Adrenal gland (tissue), 12 donors: ENCODE measurements around the gene FARS2. TPM values are rescaled to one million over a fixed set of nuclear protein-coding genes. Genes with fewer than 3 reads are reported as not detected.

Source experiments
- DNase-seq, 7 donors: peaks; one replicate each; pipeline ENCODE4 v3.0.0-alpha.2; 2019 to 2020
- H3K27ac ChIP-seq, 5 donors: fragments of 200-600 bp; sonication (generic) in 4 of 5; 1 replicate in 3 of 5; 2 replicates in 2 of 5; pipeline versions ENCODE4 v1.5.1 to v1.8.0; 2016 to 2020; ENCODE audit warnings: mild to moderate bottlenecking in 1 of 5
- H3K27me3 ChIP-seq: fragments of 200-600 bp; 2 replicates; pipeline ENCODE4 v1.8.0; 2021
- H3K36me3 ChIP-seq, 2 donors: fragments of 200-600 bp; replicated peaks in 1 of 2; 1 replicate in 1 of 2; 2 replicates in 1 of 2; pipeline versions ENCODE4 v1.5.1 to v1.8.0; 2018 to 2022
- H3K4me1 ChIP-seq, 2 donors: fragments of 200-600 bp; replicated peaks in 1 of 2; 1 replicate in 1 of 2; 2 replicates in 1 of 2; pipeline versions ENCODE4 v1.5.1 to v1.8.0; 2018 to 2021
- H3K4me3 ChIP-seq, 4 donors: fragments of 200-600 bp; sonication (generic) in 3 of 4; one replicate each; pipeline ENCODE4 v1.5.1; 2016 to 2018
- H3K9me3 ChIP-seq, 3 donors: fragments of 200-600 bp; sonication (generic) in 1 of 3; replicated peaks in 1 of 3; 1 replicate in 2 of 3; 2 replicates in 1 of 3; pipeline versions ENCODE4 v1.5.1 to v1.8.0; 2016 to 2021
- CTCF ChIP-seq, 6 experiments: fragments of 450-650 bp in 4 of 6; fragments of 200-600 bp in 2 of 6; sonication (generic) in 1 of 6; IDR thresholded peaks; 1 replicate in 5 of 6; 2 replicates in 1 of 6; pipeline versions ENCODE4 v1.5.1 to v1.8.0; 2016 to 2021; ENCODE audit warnings: antibody characterized with exemption in 6 of 6, mild to moderate bottlenecking in 2 of 6, moderate library complexity in 1 of 6
- POLR2A ChIP-seq, 2 donors: fragments of 450-650 bp; IDR thresholded peaks; one replicate each; pipeline ENCODE4 v1.6.1; 2017; ENCODE audit warnings: antibody characterized with exemption in 2 of 2, mild to moderate bottlenecking in 2 of 2, moderate library complexity in 1 of 2
- WGBS, 4 donors: extraction: QIAGEN DNeasy Blood & Tissue Kit in 2 of 4; methylation state at CpG; one replicate each; pipeline versions ENCODE4 v1.1.5 to v1.1.7; 2013 to 2017; 5-methylcytosine and 5-hydroxymethylcytosine counted together
- intact Hi-C, 2 donors: fragments of 100-400 bp; cut with DNase I; formaldehyde crosslinking; loops; one replicate each; pipeline versions ENCODE4 v1.14.1 to v1.15.0; 2022 to 2023
- polyA plus RNA-seq, 3 donors: library from polyadenylated mRNA; stranded (reverse); fragments of 200-250 nt in 2 of 3; fragments of 350-450 nt in 1 of 3; fragmentation: Illumina TruSeq in 1 of 3; extraction: RNeasy Lipid Tissue Mini Kit (QIAGEN cat#74804) in 1 of 3; gene quantifications; one replicate each; pipeline ENCODE4 v1.2.3, GENCODE V29; 2013 to 2014
- total RNA-seq, 9 donors: library from RNA; depleted of rRNA in 4 of 9; stranded (reverse); fragments of >200 nt in 4 of 9; fragments of 120-200 nt in 1 of 9; fragmentation: NEBNext Ultra II Directional in 1 of 9; extraction: Animal tissue kit (Norgen Biotek cat#: 25700) in 1 of 9; gene quantifications; one replicate each; pipeline versions ENCODE4 v1.1.0 to v1.2.4, GENCODE V29; 2013 to 2023
- donor health status: healthy with polysubstance abuse.
- donor health status: Bipolar disorder and iron deficiency.
- donor health status: DM: yes; HTN: yes; CAD: no.
- donor health status: DM: no; HTN: no; CAD: no.
- donor health status: DM: no; HTN: no; CAD: no.
- donor health status: DM: yes; HTN: yes; CAD: no.

The FARS2 gene
- total and polyA plus RNA-seq, 12 donors, result 7.2 to 55.2 (median 19.8) TPM

GRCh38 chr6:5295623-5296022, 34.3 kb downstream of the FARS2 start:
- H3K27me3 ChIP-seq, result no peaks in the 10 kb centered on the region
- H3K36me3 ChIP-seq, result no peaks in the 10 kb centered on the region
- DNase-seq, result no peak
- no peaks in the 10 kb centered on the region for H3K9me3 ChIP-seq
- no peak overlapping the region for H3K4me3 ChIP-seq
- H3K4me1 ChIP-seq, result no peaks in the 10 kb centered on the region
- WGBS, 4 donors, result 89% methylated on average over 7 of the region's 7 CpGs
- no peak for TF ChIP-seq CTCF (IDR thresholded peaks at IDR 0.05)
- TF ChIP-seq POLR2A (IDR thresholded peaks at IDR 0.05), result no peak
- H3K27ac ChIP-seq, result no peak overlapping the region
- intact Hi-C loops, result no loop called here

GRCh38 chr6:5300206-5300764, 39.0 kb downstream of the FARS2 start:
- Histone ChIP-seq H3K27me3 (no peaks in the 10 kb centered on the region), H3K4me3 (no peak overlapping the region), H3K27ac (no peak overlapping the region), H3K9me3 (no peaks in the 10 kb centered on the region), H3K36me3 (no peaks in the 10 kb centered on the region), H3K4me1 (no peaks in the 10 kb centered on the region)
- 62 to 80% (median 70%) methylated on average over 1 of the region's 1 CpG for WGBS, 4 donors
- intact Hi-C loops, result loop anchor here in 1 of 2 donors (10.0 kb wide), 1 partner anchor 85 kb away; no protein-coding TSS in a partner anchor
- no peak for TF ChIP-seq CTCF (IDR thresholded peaks at IDR 0.05)
- TF ChIP-seq POLR2A (IDR thresholded peaks at IDR 0.05), result no peak
- no peak for DNase-seq

GRCh38 chr6:5302220-5302946, 41.1 kb downstream of the FARS2 start:
- no peaks in the 10 kb centered on the region for H3K9me3 ChIP-seq
- no peak overlapping the region for H3K27ac ChIP-seq
- no peaks in the 10 kb centered on the region for H3K4me1 ChIP-seq
- no peak for DNase-seq
- WGBS, 4 donors, result 69 to 85% (median 72%) methylated on average over 10 of the region's 10 CpGs
- TF ChIP-seq POLR2A (IDR thresholded peaks at IDR 0.05) (no peak), CTCF (IDR thresholded peaks at IDR 0.05) (no peak)
- H3K36me3 ChIP-seq, result no peaks in the 10 kb centered on the region
- intact Hi-C loops, result loop anchor here in 1 of 2 donors (10.0 kb wide), 1 partner anchor 88 kb away; no protein-coding TSS in a partner anchor
- H3K4me3 ChIP-seq, result no peak overlapping the region
- H3K27me3 ChIP-seq, result no peaks in the 10 kb centered on the region

GRCh38 chr6:5302995-5303622, 41.8 kb downstream of the FARS2 start:
- DNase-seq, result peak in 6 of 7 donors; percentile 31 to 69 (median 44)
- WGBS, 4 donors, result 66 to 71% (median 67%) methylated on average over 8 to 10 of the region's 10 CpGs
- no peaks in the 10 kb centered on the region for H3K36me3 ChIP-seq
- H3K27me3 ChIP-seq, result no peaks in the 10 kb centered on the region
- no peaks in the 10 kb centered on the region for H3K4me1 ChIP-seq
- intact Hi-C loops, result loop anchor here in 1 of 2 donors (10.0 kb wide), 1 partner anchor 88 kb away; no protein-coding TSS in a partner anchor
- H3K4me3 ChIP-seq, result no peak overlapping the region
- TF ChIP-seq CTCF (IDR thresholded peaks at IDR 0.05), result peak in 4 of 6 experiments; percentile 35 to 42 (median 40)
- no peak for TF ChIP-seq POLR2A (IDR thresholded peaks at IDR 0.05)
- no peaks in the 10 kb centered on the region for H3K9me3 ChIP-seq
- no peak overlapping the region for H3K27ac ChIP-seq
